ENCODE data around the gene UTF1.
A peak's percentile ranks its signal among the peaks of the same experiment; 100 is the strongest.
"Not testable (repeated sequence)": the region's sequence is repeated elsewhere in the genome, so short reads cannot be mapped to it uniquely, and the experiment has no call there.

UTF1 gene

DNA sequence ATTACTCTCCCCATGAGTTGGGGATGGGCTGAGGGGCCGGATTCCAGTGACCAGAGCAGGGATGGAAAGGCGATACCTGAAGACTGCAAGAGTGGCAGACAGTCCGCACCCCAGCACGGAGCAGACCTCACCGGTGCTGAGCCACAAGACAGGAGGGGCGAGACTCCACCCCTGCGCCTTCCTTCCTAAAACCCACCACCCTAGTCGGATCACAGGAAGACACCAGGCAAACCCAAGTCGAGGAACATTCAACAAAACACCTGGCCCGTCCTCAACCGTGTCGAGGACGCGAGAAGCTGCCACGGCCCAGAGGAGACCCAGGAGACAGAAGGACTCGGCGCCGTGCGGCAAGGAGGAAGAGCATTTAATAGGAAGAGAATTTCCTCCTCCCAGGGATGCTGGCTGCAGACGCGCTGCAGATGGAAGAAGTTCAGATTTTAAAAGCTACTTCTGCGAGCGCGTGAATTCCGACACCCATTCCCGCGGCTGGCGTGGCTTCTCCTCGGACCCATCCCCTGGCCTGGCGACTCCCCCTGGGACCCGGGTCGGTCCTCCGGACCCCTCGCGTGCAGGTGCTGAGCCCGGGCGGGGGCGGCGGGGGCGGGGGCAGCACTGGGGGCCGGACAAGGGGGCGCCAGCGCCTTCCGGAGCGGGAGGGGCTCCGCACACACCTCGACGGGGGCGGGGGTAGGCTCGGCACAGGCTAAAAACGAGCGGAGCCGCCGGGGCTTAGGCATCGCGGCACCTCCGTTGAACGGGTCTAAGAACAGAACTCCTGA lies 563 bp upstream of the UTF1 start:
- no peak for DNase-seq

DNA sequence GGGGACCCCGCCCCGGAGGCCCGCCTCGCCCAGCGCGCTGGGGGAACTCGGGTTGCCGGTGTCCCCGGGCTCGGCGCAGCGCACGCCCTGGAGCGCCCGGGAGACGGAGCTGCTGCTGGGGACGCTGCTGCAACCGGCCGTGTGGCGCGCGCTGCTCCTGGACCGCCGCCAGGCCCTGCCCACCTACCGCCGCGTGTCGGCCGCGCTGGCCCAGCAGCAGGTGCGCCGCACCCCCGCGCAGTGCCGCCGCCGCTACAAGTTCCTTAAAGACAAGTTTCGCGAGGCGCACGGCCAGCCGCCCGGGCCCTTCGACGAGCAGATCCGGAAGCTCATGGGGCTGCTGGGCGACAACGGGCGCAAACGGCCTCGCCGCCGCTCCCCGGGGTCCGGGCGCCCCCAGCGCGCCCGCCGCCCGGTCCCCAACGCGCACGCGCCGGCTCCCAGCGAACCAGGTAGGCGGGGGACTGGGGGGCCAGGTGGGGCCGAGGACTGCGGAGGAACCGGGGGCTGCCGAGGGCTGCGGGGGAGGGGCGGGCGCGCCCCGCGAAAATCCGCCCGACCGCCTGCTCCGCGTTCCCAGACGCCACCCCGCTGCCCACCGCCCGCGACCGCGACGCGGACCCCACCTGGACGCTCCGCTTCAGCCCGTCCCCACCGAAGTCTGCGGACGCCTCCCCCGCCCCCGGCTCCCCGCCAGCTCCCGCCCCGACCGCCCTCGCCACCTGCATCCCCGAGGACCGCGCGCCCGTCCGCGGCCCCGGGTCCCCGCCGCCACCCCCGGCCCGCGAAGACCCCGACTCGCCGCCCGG lies 574 bp downstream of the UTF1 start:
- peak; percentile 14 for DNase-seq

DNA sequence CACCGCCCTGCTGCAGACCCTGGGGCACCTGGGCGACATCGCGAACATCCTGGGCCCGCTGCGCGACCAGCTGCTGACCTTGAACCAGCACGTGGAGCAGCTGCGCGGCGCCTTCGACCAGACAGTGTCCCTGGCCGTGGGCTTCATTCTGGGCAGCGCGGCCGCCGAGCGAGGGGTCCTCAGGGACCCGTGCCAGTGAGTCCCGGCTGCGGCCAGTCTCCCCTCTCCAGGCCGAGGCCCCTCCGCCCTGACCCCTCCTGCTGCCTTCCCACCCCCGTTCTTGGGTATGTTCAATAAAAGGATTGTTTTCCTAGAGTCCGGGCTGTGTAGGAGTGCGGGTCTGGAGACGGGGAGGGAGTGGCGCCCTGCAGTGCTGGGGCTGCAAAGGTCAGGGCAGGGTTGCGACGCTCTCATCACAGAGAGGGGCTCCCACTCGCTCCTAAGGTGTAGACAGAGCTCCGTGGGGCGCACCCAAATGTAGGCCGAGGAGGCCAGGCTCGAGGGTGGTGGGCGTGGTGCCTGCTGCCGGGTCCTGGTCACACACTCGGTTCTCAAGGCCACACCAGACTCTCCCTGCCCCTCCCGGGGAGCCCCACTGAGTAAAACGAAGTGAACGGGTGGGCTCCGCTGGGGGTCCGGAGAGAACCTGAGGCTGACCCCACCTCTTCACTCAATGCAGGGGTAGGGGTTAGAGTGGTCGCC lies 1.4 kb downstream of the UTF1 start:
- no peak for DNase-seq

DNA sequence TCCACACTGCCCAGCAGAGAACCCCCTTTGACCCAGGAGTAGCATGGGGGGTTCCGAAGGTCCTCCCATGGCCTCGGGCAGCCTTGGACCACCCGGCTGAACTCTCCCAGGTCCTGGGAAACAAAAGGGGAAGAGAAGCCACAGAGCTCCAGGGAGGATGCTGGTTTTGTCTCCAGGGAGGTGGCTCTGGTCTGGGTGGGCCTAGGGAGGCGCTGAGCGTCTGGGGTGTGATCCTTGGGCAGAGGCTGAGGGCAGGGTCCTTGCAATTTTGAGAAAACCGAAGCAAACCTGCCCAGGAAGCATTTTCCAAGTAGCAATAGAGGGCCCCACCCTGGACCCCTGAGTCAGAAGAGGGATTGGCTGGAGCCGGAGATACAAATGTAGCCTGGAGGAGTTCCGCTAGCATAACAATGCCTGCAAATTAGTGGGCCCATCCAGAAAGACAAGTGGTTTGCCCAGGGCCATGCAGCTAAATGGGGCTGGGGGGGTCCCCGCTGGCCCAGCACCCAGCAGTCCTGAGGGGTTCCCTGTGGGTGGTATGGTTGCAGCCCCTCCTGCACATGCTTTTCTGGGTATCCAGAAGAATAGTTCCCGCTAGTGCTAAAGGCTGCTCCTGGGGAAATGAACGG lies 2.0 kb downstream of the UTF1 start:
- no peak for DNase-seq

DNA sequence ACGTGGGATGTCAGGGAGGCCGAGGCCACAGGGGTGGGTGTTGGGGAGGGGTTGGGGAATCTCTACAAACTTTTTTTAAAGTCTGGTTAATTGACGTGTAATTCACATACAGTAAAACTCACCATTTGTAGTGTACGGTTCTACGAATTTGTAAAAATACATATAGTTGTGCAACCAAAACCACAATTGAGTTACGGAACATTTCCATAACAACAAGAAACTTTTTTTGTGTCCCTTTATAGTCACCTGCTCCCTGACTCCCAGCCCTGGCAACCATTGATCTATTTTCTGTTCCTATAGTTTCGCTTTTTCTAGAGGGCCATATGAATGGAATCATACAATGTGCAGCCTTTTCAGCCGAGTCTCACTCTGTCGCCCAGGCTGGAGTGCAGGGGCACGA lies 4.8 kb downstream of the UTF1 start:
- DNase-seq = not testable (repeated sequence)

DNA sequence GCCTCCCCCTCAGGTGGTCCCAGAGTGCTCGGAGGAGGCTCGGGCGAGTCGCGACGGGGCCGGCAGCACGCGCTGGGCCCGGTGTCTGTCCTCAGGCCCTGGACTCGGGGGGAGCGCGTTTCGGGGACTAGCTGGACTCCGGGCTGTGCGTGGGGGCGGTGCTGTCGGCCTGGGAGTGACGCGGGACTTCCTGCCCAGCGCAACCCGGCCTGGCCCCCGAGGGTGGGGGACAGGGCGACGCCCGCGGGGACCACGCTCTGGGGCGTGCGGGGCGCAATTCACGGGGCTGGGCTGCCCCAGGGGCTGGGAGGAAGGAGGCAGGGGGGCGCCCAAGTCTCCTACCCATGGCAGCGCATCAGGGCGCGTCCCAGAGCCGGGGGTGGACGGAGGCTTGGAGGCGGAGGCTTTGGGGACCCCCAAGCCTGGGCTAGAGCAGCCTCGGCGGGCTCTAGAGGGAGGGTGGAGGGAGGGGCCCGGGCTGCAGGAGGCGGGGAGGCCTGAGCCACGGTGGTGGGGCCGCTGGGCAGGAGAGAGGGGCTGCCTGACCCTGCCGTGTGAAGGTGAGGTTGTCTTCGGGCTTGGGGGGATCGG lies 5.3 kb downstream of the UTF1 start:
- DNase-seq = peak; percentile 8

DNA sequence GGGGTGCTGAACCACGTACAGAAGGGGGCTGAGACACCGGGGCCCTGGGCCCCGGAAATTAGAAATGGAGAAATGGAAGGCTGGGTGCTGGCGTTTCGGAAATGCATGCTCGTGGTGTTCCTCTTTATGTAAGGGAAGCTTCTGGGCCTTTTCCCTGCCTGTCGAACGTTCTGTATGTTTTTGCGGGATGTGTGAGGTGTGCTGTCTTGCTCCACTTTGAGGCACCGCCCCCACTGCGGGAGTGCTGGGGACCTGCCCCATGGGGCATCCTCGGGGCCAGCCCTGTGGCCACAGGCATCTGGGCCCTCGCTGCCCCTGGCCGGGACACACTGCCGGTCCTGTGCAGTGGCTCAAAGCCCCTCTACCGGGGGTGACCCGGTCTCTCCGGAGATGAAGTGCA lies 5.9 kb downstream of the UTF1 start:
- DNase-seq = peak; percentile 9

DNA sequence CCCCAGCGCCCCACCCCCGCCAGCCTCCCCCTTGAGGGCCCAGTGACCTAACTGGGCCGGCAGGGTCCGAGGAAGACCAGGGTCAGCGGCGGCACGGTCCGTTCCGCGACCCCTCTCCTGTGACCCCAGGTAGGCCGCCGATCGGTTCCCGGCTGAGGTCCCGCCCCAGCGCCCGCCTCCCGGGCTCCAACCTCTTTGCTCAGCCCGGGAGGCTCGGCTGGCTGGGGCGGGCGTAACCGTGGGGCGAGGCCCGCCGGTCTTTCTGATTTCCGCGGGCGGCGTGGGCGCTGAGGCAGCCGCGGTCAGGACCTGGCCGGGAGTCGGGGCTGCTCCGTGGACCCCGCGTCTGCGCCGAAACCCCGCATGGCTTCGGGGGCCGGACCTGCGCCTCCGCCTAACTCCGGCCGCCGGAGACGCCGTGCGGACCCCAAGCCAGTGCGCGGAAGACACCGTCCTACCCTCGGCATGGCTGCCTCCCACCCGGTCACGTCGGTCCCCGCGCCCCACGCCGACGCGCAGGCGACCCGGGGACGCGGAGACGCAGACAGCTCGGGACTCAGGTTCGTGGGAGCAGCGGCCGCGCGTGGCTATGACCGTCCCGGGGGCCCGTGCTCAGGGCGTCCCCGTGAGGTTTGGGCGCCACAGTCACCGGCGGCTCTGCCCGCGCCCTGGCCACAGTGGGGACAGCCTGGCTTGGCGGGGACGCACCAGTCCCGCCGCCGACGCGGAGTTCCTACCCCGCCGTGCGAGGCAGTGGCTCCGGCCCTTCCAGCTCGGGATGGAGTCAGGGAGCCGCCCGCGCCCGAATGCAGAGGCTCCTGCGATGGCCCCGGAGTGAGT lies 6.6 kb downstream of the UTF1 start:
- peak; percentile 34 for DNase-seq

DNA sequence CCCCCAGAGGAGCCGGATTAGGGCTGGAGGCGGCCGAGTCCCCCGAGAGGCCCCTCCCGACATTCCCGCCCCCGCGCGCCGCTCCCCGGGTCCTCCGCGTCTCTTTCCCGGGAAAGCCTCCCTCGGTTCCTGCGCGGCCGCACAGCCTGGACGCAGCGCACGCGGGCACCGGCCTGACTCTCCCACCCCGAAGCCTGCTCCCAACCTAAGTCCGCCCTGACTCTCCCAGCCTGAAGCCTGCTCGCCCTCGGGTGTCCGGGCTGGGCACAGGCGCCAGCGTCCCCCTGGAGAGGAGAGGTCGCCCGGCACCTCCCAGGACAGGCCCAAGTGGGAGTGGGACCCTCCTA lies 7.2 kb downstream of the UTF1 start:
- no peak for DNase-seq

DNA sequence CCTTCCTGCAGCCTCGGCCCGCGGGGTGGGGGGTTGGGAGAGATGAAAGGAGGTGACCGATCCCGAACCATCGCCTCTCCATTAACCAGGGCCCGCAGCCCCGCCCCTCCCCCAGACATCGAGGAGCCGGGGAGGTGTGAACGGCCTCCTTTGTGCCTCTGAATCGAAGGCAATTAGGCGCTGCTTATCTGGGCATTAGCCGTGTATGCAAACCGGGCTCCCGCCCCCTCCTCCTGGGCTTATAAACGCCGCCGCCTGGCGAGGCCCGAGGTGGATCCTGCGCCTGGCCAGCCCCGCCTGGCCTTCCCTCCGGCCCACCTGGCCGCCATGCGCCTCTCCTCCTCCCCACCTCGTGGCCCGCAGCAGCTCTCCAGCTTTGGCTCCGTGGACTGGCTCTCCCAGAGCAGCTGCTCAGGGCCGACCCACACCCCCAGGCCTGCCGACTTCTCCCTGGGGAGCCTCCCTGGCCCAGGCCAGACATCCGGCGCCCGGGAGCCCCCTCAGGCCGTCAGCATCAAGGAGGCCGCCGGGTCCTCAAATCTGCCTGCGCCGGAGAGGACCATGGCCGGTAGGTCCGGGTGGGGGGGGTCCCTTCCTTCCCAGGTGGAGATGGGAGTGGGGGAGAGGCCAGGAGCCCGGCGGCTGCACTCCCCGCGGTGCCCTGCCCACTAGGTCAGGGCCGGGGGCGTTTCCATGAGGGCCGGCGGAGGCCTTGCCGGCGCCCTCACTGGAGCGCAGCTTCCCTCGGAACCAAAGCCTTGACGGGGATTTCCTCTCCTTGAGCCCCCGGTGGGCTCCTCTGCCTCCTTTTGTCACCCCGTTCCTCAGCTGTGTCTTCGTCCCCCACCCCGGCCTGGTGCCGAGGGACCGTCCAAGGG lies 7.8 kb downstream of the UTF1 start, which contains the start of gene VENTX:
Gene VENTX, plus strand, starts transcription at position 268 of the 878 bp plus-strand sequence. Its CDS starts 60 bp downstream, at position 328.
- DNase-seq = no peak

DNA sequence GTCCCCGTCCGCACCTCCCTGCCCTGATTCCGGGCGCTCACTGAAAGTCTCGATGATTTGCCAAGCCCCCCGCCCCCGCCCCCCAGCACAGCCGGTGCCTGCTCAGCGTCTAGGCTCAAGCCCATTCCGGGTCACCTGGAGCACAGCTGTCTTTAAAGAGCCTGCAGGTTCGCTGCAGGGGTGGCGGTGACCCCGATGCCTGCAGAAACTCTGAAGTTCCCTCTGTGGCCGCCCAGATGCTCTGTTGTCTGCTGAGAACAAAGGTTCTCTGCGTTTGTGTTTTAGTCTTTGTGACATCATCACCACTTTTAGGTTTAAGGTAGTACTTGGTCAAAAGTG lies 8.4 kb downstream of the UTF1 start:
- no peak for DNase-seq

DNA sequence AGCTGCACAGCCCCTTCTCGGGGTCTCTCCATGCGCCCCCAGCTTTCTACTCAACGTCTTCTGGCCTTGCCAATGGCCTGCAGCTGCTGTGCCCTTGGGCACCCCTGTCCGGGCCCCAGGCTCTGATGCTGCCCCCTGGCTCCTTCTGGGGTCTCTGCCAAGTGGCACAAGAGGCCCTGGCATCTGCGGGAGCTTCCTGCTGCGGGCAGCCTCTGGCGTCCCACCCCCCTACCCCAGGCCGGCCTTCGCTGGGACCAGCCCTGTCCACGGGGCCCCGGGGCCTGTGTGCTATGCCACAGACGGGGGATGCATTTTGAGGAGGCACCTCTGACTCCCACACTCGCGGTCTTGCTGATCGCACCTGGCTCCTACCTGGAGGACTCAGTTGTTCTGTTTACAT lies 10.0 kb downstream of the UTF1 start:
- no peak for DNase-seq

DNA sequence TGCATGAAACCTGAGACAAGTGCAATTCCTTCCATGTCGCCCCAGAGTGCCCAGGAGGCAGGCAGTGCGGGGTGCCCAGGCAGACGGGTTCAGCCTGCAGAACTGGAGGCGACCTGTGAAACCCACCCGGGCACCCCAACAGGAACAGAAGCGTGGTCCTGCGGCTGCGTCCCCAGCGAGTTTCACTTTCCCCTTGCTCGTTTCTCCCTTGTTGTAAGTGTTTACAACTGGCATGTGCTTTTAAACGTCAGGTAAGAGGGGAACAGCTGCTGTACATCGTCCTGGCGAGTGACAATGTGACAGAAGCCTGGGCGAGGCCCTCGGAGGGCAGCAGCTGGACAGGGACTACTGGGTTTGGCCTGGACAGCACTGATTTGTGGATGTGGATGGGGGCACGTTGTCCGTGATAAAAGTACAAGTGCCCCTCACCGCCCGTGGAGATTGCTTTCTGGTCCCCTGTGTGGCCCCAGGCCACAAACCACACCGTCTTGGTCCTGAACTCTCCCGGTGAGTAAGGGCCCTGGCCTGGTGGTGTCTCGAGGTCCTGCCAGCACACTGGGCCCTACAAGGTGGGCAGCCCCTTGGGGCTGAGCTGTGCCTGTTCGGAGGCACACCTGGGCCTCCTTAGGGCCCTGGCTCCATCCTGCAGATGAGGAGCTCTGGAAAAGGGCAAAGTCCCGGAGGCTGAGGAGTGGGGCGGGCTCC lies 11.6 kb downstream of the UTF1 start:
- peak; percentile 22 for DNase-seq

DNA sequence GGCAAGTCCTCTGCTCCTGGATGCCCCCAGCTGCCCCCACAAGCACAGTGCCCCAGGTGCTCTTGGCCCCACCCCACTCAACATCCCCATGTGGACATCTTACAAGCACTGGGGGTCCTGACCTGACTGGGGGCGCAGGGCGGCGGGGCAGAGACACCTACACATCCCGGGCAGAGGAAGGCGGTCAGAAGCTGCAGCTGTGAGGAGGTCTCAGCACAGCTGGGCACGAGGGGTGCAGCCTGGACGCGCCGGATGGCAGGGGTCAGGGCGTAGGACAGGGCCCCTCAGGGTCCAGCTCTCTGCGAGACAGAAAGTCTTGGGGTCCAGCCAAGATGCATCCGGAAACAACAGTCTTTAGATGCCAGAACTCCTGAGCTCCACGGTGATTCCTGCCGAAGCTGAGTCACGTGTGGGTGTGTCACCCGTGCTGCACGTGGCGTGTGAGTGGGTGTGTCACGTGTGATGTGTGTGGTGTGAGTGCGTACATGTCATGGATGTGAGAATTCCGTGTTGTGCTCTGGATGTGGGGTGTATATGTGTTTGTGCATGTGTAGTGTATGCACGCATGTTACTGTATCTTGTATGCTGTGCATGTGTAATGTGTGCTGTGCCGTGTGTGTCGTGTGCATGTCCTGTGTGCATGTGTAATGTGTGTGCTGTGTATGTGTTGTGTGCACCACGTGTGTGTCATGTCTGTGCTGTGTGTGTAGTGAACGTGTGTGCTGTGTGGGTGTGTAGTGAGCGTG lies 12.8 kb downstream of the UTF1 start:
- DNase-seq = no peak

DNA sequence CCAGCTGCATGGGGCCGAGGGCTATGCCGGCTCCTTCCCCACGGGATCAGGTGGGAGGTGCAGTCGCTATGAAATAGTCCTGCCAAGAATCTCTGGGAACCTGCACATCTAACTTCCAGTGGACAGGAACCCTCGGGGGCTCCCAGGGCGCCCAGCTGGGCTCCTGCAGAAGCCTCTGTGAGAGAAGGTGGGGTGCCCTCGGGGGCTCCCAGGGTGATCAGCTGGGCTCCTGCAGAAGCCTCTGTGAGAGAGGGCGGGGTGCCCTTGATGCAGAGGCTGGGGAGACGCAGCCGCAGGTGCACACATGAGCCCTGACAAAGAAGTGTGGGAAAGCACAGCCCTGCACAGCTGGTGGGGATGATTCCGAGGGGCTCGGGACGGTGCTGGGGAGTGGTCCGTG lies 13.6 kb downstream of the UTF1 start:
- DNase-seq = no peak

DNA sequence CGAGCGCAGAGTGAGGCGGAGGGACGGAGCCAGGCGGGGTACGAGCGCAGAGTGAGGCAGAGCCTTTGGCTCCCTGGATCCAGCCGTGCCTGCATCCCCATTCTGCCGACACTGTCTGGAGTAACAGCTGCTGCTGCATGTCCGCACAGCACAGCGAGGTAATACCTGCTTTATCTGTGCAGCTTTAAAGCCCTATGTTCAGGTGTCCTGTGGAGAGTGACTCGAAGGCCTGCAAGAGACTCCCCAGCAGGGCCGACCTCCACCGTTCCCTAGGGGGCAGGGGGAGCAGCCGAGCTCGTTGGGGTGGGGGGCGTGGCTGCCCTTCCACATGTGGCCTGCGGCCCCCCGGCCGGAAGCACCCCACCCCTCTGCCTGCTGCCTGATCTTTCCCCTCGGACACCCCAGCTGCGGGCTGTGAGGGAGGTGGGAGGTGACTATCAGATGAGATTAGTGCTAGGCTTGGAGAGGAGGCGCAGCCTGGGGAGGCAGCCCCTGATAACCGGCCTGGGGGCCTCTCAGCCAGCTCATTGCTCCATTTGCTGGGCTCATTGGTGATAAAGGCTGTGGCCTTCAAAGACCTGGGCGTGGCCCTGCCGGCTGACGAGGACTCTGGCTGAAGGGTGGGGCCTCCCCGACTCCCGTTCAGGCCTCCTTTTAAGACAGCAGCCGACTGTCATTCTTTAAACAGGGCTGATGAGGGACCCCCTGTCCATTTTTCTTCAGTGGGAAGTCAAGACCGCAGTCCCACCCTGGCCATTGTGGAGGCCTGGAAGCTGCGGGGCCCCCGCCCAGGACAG lies 15.6 kb downstream of the UTF1 start:
- DNase-seq = no peak

DNA sequence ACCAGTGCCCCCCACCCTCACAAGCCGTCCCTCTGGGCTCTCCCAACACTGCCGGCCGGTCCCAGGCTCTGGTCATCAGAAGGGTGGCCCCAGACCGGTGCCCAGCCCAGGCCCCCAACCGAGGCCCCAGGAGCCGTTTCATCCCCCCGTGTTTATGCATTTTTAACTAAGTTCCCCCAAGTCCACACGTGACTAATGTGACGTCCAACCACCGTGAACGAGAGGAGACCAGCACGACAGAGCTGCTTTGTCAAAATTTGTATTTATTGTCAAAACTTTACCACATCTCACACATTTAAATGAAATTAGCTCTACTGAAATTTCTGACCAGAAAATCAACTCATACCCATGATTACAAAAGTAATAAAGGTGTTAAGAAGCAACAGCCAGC lies 16.2 kb downstream of the UTF1 start:
- DNase-seq = no peak

DNA sequence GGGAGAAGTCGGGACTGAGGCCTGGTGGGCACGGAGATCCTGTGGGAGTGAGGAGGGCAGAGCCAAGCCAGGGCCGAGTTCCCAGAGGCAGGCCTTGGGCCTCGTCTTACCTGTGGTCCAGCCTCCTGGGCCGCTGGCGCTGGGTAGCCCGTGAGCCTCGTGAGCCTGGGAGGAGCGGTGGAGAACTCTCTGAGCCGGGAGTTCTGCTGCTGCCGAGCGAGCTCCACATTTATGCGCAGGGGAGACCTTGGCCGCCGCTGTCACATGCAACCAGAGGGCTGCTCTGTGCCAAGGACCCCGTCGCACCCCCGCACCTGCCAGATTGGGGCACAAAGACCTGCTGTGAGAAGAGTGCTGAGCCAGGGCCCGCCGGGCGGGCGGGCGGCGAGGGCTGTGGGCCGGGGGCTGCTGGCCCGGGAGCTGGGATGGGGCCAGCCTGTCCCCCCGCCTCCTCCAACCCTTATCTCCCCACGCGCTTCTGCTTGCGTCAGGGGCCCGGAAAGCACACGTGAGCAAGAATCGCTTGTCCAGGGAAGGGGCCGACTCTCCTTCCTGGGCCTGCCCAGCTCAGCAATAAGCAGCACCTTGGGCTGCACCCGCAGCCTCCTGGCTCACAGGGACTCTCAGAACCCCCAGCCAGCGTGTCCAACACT lies 17.8 kb downstream of the UTF1 start:
- DNase-seq = no peak

All from CD4-positive, alpha-beta T cell treated with Interleukin-17A for 4 hours (primary cell).